Liver (tissue), 3 donors: Measurements from ENCODE around the gene IL17B.

Source experiments
- ATF3 ChIP-seq: IDR thresholded peaks from 2 replicates; pipeline ENCODE4 v1.6.1; 2016; ENCODE audit warnings: antibody characterized with exemption
- CTCF ChIP-seq: fragments of 150-350 bp; IDR thresholded peaks from 2 replicates; pipeline ENCODE4 v1.5.1; 2017; ENCODE audit warnings: improper control_type of control experiment, low read depth, low read length; ENCODE audit not compliant: missing input control
- FOXA1 ChIP-seq: IDR thresholded peaks from 2 replicates; pipeline ENCODE4 v1.6.1; 2016; ENCODE audit warnings: antibody characterized with exemption
- MAX ChIP-seq: IDR thresholded peaks from 2 replicates; pipeline ENCODE4 v1.6.1; 2016; ENCODE audit warnings: antibody characterized with exemption
- RAD21 ChIP-seq, 2 donors: IDR thresholded peaks; 2 replicates each; pipeline ENCODE4 v1.6.1; 2016; ENCODE audit warnings: antibody characterized with exemption in 2 of 2, mild to moderate bottlenecking in 2 of 2
- REST ChIP-seq: IDR thresholded peaks from 2 replicates; pipeline ENCODE4 v1.6.1; 2016; ENCODE audit warnings: antibody characterized with exemption, mild to moderate bottlenecking
- RXRA ChIP-seq, 2 donors: IDR thresholded peaks; 2 replicates each; pipeline ENCODE4 v1.6.1; 2017 to 2018; ENCODE audit warnings: antibody characterized with exemption in 2 of 2, mild to moderate bottlenecking in 1 of 2
- SP1 ChIP-seq: IDR thresholded peaks from 2 replicates; pipeline ENCODE4 v1.6.1; 2018; ENCODE audit warnings: antibody characterized with exemption, mild to moderate bottlenecking
- TAF1 ChIP-seq: conservative IDR thresholded peaks from 2 replicates; pipeline ENCODE4 v1.6.1; 2016; ENCODE audit warnings: antibody characterized with exemption, mild to moderate bottlenecking
- YY1 ChIP-seq: IDR thresholded peaks from 2 replicates; pipeline ENCODE4 v1.6.1; 2016; ENCODE audit warnings: antibody characterized with exemption, mild to moderate bottlenecking
- ZBTB33 ChIP-seq: IDR thresholded peaks from 2 replicates; pipeline ENCODE4 v1.6.1; 2016; ENCODE audit warnings: antibody characterized with exemption
- donor health status: healthy.
- donor health status: healthy.

- TF ChIP-seq CTCF (no peak), SP1 (no peak), YY1 (no peak), RXRA (IDR thresholded peaks at IDR 0.05) (peak in 1 of 2 donors; percentile 12), MAX (no peak), FOXA1 (no peak), REST (no peak), ZBTB33 (no peak), ATF3 (no peak), TAF1 (no peak), RAD21 (IDR thresholded peaks at IDR 0.05) (no peak)
Measured at GRCh38 chr5:149382517-149383220, 3.6 kb upstream of the IL17B start.
